Measurements from ENCODE around the gene RAB31.

The RAB31 gene

GRCh38 chr18:9694952-9695495 is 13.1 kb upstream of the RAB31 start:
- DNase-seq = no peak

DNA sequence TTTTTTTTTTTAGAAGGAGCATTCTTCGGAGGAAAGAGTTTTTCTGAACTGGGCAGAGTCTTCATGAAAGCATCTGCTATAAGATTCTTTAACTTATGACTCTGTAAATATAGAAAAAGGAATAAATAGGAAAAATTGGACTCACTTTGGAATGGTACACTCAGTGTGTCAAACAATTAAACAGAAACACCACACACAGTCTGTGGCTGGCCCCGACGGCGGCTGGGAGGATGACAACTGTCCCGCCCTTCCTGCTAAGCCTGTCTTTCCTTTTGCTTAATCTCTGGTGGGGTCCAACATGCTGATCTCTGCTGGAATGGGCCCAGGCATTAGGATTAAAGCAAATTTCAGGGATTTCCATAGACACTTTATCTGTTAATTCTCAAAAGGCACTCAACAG is 12.5 kb upstream of the RAB31 start:
- DNase-seq = no peak

DNA sequence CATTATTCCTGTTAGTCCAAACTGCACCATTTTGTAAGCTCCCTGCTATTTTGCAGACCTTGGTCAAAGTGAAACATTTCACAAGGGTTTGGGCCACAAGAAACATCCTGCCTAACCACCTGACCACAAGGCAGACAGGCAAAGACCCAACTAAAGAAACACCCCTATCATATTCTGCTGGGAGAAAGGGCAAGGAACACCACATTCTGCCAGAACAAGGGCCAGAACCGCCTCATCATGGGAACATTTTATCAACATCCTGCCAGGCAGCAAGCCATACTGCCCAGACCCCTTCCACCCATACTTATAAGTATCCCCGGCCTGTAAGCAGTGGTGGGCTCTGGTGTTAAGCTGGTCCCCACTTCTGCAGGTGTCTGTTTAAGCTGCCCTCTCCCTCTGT is 12.0 kb upstream of the RAB31 start:
- no peak for DNase-seq

- no peak for DNase-seq
These were observed 11.4 kb upstream of the RAB31 start for GRCh38 chr18:9696701-9697100.

- no peak for DNase-seq
These were observed 11.0 kb upstream of the RAB31 start for GRCh38 chr18:9697121-9697520.

- DNase-seq = no peak
These were observed 9.6 kb upstream of the RAB31 start for GRCh38 chr18:9698497-9698896.

DNA sequence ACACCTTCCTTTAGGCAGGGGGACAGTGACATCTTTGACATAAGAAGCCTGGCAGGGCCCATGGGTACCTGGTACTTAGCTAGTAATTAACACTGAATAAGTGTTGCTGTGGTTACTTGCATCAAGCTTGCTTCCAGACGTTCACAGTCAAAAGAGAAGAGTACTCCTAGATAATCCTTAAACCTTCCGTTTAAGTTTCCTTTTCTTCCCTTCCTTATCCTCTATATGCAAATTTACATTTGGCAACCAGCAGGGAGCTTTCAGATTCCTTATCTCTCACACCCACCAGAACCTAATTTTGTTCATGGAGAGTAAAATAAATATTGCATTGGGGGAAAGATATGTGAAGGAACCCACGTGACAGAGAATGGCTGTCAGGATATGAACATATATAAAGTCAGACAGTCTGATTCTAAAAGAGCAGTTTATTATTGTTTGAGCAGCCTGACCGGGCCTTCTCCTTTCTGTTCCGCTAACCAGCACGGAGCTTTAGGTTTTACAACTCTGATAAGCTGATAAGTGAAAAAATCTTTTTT is 7.8 kb upstream of the RAB31 start:
- no peak for DNase-seq

DNA sequence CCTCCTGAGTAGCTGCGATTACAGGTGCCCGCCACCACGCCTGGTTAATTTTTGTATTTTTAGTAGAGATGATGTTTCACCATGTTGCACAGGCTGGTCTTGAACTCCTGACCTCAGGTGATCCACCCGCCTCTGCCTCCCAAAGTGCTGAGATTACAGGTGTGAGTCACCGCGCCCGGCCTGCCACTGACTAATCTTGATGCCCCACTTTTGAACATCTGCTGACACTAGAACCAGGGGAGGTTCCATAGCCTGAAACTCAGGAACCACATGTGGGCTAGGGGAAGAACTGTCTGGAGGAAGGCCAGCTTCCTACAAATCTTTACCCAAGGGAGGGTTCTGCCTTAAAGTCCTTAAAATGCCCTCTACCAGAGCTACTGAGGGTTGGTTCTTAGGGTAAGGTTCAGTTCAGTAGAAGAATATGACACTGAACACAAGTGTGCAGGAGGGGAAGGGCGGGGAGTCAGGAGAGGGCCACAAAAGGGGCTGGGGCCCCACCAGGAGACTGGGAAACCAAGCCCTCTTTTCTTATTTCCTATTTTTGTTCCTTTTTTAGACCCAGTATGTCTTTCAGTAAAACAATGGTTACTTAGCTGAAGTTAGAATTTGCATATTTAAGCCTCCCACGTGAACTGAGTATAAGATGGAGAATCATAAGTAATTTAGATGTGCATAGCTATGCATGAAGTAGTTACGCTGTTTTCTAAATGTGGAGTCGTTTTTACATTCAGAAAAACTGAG is 6.3 kb upstream of the RAB31 start:
- DNase-seq = no peak

GRCh38 chr18:9704233-9705118 is 3.6 kb upstream of the RAB31 start:
- no peak for DNase-seq

- DNase-seq = no peak
These were observed 2.8 kb upstream of the RAB31 start for GRCh38 chr18:9705183-9705829.

DNA sequence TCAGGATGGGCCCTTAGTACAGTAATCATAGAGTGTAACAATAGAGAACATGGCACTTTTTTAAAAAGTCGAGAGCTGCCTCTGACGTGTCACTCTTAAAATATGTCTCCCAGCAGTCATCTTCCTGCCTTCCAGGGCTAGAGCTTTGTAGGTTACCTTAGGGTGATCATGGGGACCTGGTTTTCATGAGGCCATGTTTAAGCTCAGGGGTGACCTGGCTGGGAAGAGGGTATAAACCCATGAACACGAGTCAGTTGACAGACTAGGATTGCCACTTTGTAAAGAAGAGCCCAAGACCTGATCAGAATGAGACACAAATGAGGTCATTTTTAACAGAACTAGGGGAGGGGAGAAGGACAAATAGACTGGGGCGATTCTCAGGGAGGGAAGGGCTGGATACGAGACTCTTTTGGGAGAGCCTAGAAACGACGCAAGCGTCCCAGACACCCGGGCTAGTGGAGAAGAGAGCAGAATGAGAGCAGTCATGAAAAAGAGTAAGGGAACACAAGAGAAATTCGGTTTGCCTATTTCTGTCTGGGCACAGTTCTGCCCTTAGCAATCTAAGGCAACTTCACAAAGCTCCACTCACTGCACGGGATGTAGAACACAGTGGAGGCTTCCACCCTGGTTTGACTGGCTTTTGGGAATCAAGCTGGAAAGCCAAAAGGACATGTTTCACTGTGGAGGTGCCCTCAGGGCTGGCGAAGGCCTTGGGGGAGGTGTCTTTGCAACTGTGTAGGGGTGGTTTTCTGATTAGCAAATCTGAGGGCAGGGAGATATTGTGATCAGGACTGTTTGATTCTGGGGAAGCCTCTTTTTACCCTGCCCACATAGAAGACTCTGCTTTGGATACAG is 1.8 kb upstream of the RAB31 start:
- DNase-seq = no peak

- no peak for DNase-seq
These were observed 582 bp upstream of the RAB31 start for GRCh38 chr18:9707381-9708056.

- DNase-seq = no peak
These were observed 568 bp downstream of the RAB31 start for GRCh38 chr18:9708434-9709303.

DNA sequence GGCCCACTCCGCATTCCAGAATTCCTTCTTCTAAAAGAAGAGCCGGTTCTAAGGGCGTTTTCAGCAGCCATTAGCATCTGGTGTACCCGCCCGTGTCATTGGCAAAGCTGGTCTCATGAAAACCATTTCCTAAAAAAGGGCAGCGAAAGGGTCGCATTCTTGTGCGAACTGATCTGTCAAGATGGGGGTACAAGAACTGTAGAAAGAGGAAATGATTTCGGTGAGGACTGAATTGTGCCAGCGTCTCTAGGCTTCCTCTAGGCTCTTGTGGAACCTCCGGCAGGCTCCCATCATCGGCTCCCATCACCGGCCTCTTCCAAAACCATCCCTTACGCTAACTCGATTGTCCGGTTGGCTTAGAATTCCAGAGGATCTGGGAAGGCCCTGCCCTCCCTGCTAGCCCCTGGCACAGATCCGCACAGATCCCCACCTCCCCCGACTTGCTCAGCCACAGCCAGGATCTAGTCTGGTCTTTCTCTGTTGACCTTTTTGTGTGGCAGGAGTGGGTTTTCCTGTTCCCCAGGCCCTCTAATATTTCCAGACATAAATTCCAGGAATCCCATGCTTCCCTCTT is 1.3 kb downstream of the RAB31 start:
- no peak for DNase-seq

DNA sequence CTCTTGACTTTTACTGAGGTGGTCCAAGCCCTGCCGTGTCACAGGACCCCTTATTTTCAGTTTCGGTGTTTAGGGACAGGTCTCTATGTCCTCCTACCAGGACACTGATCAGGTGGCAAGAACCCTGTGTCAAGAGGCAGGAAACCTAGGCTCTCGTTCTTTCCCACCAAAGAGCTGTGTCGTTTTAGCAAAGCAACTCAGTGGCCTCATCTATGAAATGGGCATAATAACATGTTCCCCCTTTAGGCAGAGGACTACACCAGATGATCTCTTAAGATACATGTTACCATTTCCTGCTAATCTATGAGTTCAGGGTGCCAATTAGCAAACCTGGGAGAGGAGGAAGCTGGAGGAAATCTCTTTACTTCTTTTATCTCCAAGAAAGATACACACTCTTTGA is 1.9 kb downstream of the RAB31 start:
- no peak for DNase-seq

DNA sequence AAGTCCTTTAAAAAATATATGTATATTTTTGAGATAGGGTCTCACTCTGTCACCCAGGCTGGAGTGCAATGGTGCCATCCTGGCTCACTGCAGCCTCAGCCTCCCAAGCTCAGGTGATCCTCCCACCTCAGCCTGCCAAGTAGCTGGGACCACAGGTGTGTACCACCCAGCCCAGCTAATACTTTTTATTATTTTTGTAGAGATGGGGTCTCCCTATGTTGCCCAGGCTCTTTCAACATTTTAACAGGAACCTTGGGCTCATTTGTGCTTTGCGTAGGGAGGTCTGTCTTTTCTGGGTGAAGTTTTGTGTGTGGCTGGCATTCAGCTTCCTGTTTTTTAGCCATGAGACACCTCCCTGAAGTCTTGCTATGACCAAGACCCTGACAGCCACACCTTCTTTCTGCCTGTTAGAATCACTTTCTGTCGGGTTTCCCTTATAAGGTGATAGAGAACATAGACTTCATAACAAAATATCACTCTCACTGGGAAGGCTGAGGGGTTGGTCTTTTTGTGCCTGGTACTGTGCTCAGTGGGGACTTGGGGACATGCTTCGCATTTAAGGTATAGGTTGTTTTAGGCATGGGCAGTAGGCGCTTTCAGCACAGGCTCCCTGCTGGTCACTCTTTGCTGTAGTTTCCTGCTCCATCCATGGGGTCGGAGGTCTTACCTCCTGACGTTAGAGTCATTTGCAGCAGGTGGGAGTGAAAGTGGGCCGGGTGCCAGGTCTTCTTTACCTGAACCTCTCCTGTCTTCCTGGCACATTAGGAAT is 3.4 kb downstream of the RAB31 start:
- DNase-seq = no peak

- no peak for DNase-seq
These were observed 4.1 kb downstream of the RAB31 start for GRCh38 chr18:9712130-9712577.

DNA sequence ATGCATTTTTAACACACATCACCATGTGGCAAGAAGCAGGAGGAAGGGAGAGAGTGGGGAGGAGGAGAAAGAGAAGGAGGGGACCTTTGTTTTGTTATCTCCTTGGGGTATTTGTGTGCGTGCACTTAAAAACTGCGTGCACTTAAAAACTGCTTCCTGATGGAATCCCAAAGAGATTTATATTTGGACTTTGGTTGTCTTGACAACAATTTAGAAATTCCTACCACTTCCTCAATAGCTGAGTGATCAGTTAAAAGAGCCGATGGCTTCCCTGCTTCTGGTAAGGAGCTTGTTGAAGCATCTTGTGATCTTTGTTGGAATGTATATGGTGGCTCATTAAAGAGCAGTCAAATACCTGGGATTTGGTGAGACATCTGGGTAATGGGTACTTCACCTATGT is 4.5 kb downstream of the RAB31 start:
- no peak for DNase-seq

Data from NCI-H1694 treated with DMSO at 0.1 percent for 48 hours (cell line).